Effector memory CD8-positive, alpha-beta T cell (primary cell): ENCODE results near the gene POLDIP2.
A peak's percentile ranks its signal among the peaks of the same experiment; 100 is the strongest.
"Not testable (repeated sequence)": the region's sequence is repeated elsewhere in the genome, so short reads cannot be mapped to it uniquely, and the experiment has no call there.

Experiments used
- ATAC-seq: fragments of 150-1000 bp; cut with Tn5 transposase; replicated peaks from 2 replicates; pipeline ENCODE4 v1.10.0; 2021; ENCODE audit warnings: mild to moderate bottlenecking, moderate library complexity
- DNase-seq, 3 experiments: peaks; one replicate each; pipeline ENCODE4 v3.0.0; 2021
- H3K27ac Mint-ChIP-seq, 2 donors: one replicate each; pipeline ENCODE4 v1.8.0; 2022; ENCODE audit warnings: mild to moderate bottlenecking in 2 of 2, mixed read lengths in 2 of 2, moderate library complexity in 2 of 2
- H3K27me3 Mint-ChIP-seq, 2 donors: one replicate each; pipeline ENCODE4 v1.8.0; 2022; ENCODE audit warnings: mixed read lengths in 2 of 2
- H3K36me3 Mint-ChIP-seq: one replicate; pipeline ENCODE4 v1.8.0; 2022; ENCODE audit warnings: mild to moderate bottlenecking, moderate library complexity, mixed read lengths; ENCODE audit not compliant: insufficient read depth
- H3K4me1 Mint-ChIP-seq, 2 donors: one replicate each; pipeline ENCODE4 v1.8.0; 2022; ENCODE audit warnings: low read depth in 2 of 2, mixed read lengths in 2 of 2
- H3K4me3 Mint-ChIP-seq, 2 donors: one replicate each; pipeline ENCODE4 v1.8.0; 2022; ENCODE audit warnings: mild to moderate bottlenecking in 2 of 2, mixed read lengths in 2 of 2, moderate library complexity in 2 of 2
- H3K9me3 Mint-ChIP-seq, 2 donors: one replicate each; pipeline ENCODE4 v1.8.0; 2022; ENCODE audit warnings: mixed read lengths in 2 of 2

The POLDIP2 gene

GRCh38 chr17:28345419-28346198 is 11.7 kb downstream of the POLDIP2 start:
- Mint-ChIP-seq H3K27me3 (no peaks in the 10 kb centered on the region), H3K27ac (no peak overlapping the region), H3K4me3 (no peak overlapping the region), H3K9me3 (no peaks in the 10 kb centered on the region), H3K36me3 (peaks cover 63% of the 10 kb centered on the region), H3K4me1 (peaks cover 0 to 2% of the 10 kb centered on the region in 2 donors)
- no peak for DNase-seq
- ATAC-seq: no peak

GRCh38 chr17:28344435-28344901 is 12.9 kb downstream of the POLDIP2 start:
- H3K36me3 Mint-ChIP-seq: peaks cover 63% of the 10 kb centered on the region
- H3K27me3 Mint-ChIP-seq: no peaks in the 10 kb centered on the region
- ATAC-seq (no peak), DNase-seq (no peak)
- H3K9me3 Mint-ChIP-seq: no peaks in the 10 kb centered on the region
- no peak overlapping the region for H3K4me3 Mint-ChIP-seq
- peaks cover 0 to 2% of the 10 kb centered on the region in 2 donors for H3K4me1 Mint-ChIP-seq
- H3K27ac Mint-ChIP-seq: no peak overlapping the region

- peaks cover 59% of the 10 kb centered on the region for H3K36me3 Mint-ChIP-seq
- H3K4me3 Mint-ChIP-seq: no peak overlapping the region
- H3K9me3 Mint-ChIP-seq: no peaks in the 10 kb centered on the region
- DNase-seq (no peak), ATAC-seq (no peak)
- no peaks in the 10 kb centered on the region for H3K27me3 Mint-ChIP-seq
- peaks cover 0 to 5% of the 10 kb centered on the region in 2 donors for H3K4me1 Mint-ChIP-seq
- no peak overlapping the region for H3K27ac Mint-ChIP-seq
These were observed 13.3 kb downstream of the POLDIP2 start for GRCh38 chr17:28344011-28344410.

- H3K4me3 Mint-ChIP-seq: no peak overlapping the region
- H3K36me3 Mint-ChIP-seq: peaks cover 60% of the 10 kb centered on the region
- no peak overlapping the region for H3K27ac Mint-ChIP-seq
- H3K9me3 Mint-ChIP-seq: no peaks in the 10 kb centered on the region
- peaks cover 3 to 7% of the 10 kb centered on the region in 2 donors for H3K4me1 Mint-ChIP-seq
- ATAC-seq (no peak), DNase-seq (no peak)
- no peaks in the 10 kb centered on the region for H3K27me3 Mint-ChIP-seq
These were observed 13.8 kb downstream of the POLDIP2 start for GRCh38 chr17:28343491-28343932.

GRCh38 chr17:28342313-28342712 is 15.0 kb downstream of the POLDIP2 start:
- Mint-ChIP-seq H3K27me3 (no peaks in the 10 kb centered on the region), H3K9me3 (no peaks in the 10 kb centered on the region), H3K36me3 (peaks cover 53% of the 10 kb centered on the region), H3K4me3 (no peak overlapping the region), H3K27ac (peak overlapping the region in 1 of 2 donors; percentile 53), H3K4me1 (peaks cover 11 to 15% of the 10 kb centered on the region in 2 donors)
- ATAC-seq: no peak
- DNase-seq: no peak

- no peak for DNase-seq
- no peaks in the 10 kb centered on the region for H3K27me3 Mint-ChIP-seq
- no peak overlapping the region for H3K4me3 Mint-ChIP-seq
- H3K36me3 Mint-ChIP-seq: peaks cover 45% of the 10 kb centered on the region
- H3K27ac Mint-ChIP-seq: peak overlapping the region in 1 of 2 donors; percentile 53
- no peaks in the 10 kb centered on the region for H3K9me3 Mint-ChIP-seq
- H3K4me1 Mint-ChIP-seq: peaks cover 12 to 21% of the 10 kb centered on the region in 2 donors
- ATAC-seq: no peak
These were observed 15.8 kb downstream of the POLDIP2 start for GRCh38 chr17:28341516-28341915.

- ATAC-seq (no peak), DNase-seq (no peak)
- H3K9me3 Mint-ChIP-seq: no peaks in the 10 kb centered on the region
- peaks cover 43% of the 10 kb centered on the region for H3K36me3 Mint-ChIP-seq
- H3K27me3 Mint-ChIP-seq: no peaks in the 10 kb centered on the region
- peak overlapping the region in 1 of 2 donors; percentile 53 for H3K27ac Mint-ChIP-seq
- no peak overlapping the region for H3K4me3 Mint-ChIP-seq
- peaks cover 17 to 30% of the 10 kb centered on the region in 2 donors for H3K4me1 Mint-ChIP-seq
These were observed 17.0 kb downstream of the POLDIP2 start for GRCh38 chr17:28340374-28340773.

- Mint-ChIP-seq H3K27me3 (no peaks in the 10 kb centered on the region), H3K27ac (peak overlapping the region in 1 of 2 donors; percentile 53), H3K4me3 (no peak overlapping the region), H3K4me1 (peaks cover 25 to 30% of the 10 kb centered on the region in 2 donors), H3K36me3 (peaks cover 43% of the 10 kb centered on the region), H3K9me3 (no peaks in the 10 kb centered on the region)
- ATAC-seq (no peak), DNase-seq (no peak)
These were observed 17.9 kb downstream of the POLDIP2 start for GRCh38 chr17:28339431-28339830.

- DNase-seq, H3K27me3 Mint-ChIP-seq, H3K9me3 Mint-ChIP-seq, H3K4me3 Mint-ChIP-seq, ATAC-seq: not testable (repeated sequence)
- Mint-ChIP-seq H3K36me3 (peaks cover 37% of the 10 kb centered on the region), H3K4me1 (peaks cover 31 to 36% of the 10 kb centered on the region in 2 donors), H3K27ac (peak overlapping the region in 1 of 2 donors; percentile 67)
These were observed 18.5 kb downstream of the POLDIP2 start for GRCh38 chr17:28338769-28339212.

- H3K27me3 Mint-ChIP-seq: no peaks in the 10 kb centered on the region
- DNase-seq: no peak
- peaks cover 37% of the 10 kb centered on the region for H3K36me3 Mint-ChIP-seq
- peak overlapping the region in 1 of 2 donors; percentile 67 for H3K27ac Mint-ChIP-seq
- H3K9me3 Mint-ChIP-seq: no peaks in the 10 kb centered on the region
- no peak for ATAC-seq
- H3K4me1 Mint-ChIP-seq: peaks cover 31 to 36% of the 10 kb centered on the region in 2 donors
- no peak overlapping the region for H3K4me3 Mint-ChIP-seq
These were observed 19.1 kb downstream of the POLDIP2 start for GRCh38 chr17:28338056-28338768.

GRCh38 chr17:28335959-28336871 is 21.1 kb downstream of the POLDIP2 start:
- no peak for DNase-seq
- Mint-ChIP-seq H3K4me1 (peaks cover 35 to 36% of the 10 kb centered on the region in 2 donors), H3K27me3 (no peaks in the 10 kb centered on the region), H3K27ac (peak overlapping the region; percentile 98), H3K9me3 (no peaks in the 10 kb centered on the region), H3K4me3 (peak overlapping the region; percentile 94 to 99), H3K36me3 (peaks cover 38% of the 10 kb centered on the region)
- no peak for ATAC-seq

- peak within 1 kb of the TSS; percentile 98 for H3K27ac Mint-ChIP-seq
- H3K27me3 Mint-ChIP-seq: no peaks in the 10 kb centered on the region
- peak within 1 kb of the TSS; percentile 94 to 99 for H3K4me3 Mint-ChIP-seq
- DNase-seq (peak; percentile 94 to 97 (median 96)), ATAC-seq (peak; percentile 94)
- H3K36me3 Mint-ChIP-seq: peaks cover 32% of the 10 kb centered on the region
- H3K4me1 Mint-ChIP-seq: peaks cover 34 to 36% of the 10 kb centered on the region in 2 donors
- H3K9me3 Mint-ChIP-seq: no peaks in the 10 kb centered on the region
These were observed 21.9 kb downstream of the POLDIP2 start, which contains the start of the genes IFT20 and TNFAIP1 for GRCh38 chr17:28335201-28335958. IFT20 (minus strand) TSS chr17:28335472; CDS start chr17:28331985, 3,487 bp downstream. TNFAIP1 (plus strand) TSS chr17:28335761; CDS start chr17:28339522, 3,761 bp downstream.
